Measurements from ENCODE around the gene DDX1.

The DDX1 gene

GRCh38 chr2:15631883-15632282 is 40.2 kb downstream of the DDX1 start:
- Histone ChIP-seq H3F3A (ENCODE audit: insufficient read depth) (peaks cover 13% of the 10 kb centered on the region), H3K9me2 (replicated peaks; ENCODE audit: insufficient read depth, low read length) (no peaks in the 10 kb centered on the region), H3K27ac (ENCODE audit: low read depth, low read length) (no peak overlapping the region), H4K20me1 (ENCODE audit: low read depth, low read length) (no peaks in the 10 kb centered on the region; the same call in 1 of the 2 replicates), H3K4me2 (ENCODE audit: low read depth, low read length, poor library complexity, severe bottlenecking) (no peak overlapping the region), H3K9me3 (ENCODE audit: insufficient read depth, low read length) (no peaks in the 10 kb centered on the region), H3K27me3 (ENCODE audit: low read length) (no peaks in the 10 kb centered on the region), H3K4me3 (ENCODE audit: insufficient read depth, low read length, poor library complexity, severe bottlenecking) (no peak overlapping the region), H2AFZ (ENCODE audit: low read depth, low read length, severe bottlenecking) (no peak overlapping the region), H3K9ac (ENCODE audit: low read length) (no peak overlapping the region), H3K36me3 (ENCODE audit: low read length) (peaks cover 55% of the 10 kb centered on the region), H3K79me2 (ENCODE audit: insufficient read depth, low read length) (no peaks in the 10 kb centered on the region)
- TF ChIP-seq EZH2phosphoT487 (conservative IDR thresholded peaks at IDR 0.05; ENCODE audit: low read length): no peak
- TF ChIP-seq, protein P1, sequence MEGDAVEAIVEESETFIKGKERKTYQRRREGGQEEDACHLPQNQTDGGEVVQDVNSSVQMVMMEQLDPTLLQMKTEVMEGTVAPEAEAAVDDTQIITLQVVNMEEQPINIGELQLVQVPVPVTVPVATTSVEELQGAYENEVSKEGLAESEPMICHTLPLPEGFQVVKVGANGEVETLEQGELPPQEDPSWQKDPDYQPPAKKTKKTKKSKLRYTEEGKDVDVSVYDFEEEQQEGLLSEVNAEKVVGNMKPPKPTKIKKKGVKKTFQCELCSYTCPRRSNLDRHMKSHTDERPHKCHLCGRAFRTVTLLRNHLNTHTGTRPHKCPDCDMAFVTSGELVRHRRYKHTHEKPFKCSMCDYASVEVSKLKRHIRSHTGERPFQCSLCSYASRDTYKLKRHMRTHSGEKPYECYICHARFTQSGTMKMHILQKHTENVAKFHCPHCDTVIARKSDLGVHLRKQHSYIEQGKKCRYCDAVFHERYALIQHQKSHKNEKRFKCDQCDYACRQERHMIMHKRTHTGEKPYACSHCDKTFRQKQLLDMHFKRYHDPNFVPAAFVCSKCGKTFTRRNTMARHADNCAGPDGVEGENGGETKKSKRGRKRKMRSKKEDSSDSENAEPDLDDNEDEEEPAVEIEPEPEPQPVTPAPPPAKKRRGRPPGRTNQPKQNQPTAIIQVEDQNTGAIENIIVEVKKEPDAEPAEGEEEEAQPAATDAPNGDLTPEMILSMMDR (IDR thresholded peaks at IDR 0.05; ENCODE audit: insufficient read depth, low read length, poor library complexity, severe bottlenecking): no peak

- H3K27ac ChIP-seq (ENCODE audit: low read depth, low read length): no peak overlapping the region
- H3K9me2 ChIP-seq (replicated peaks; ENCODE audit: insufficient read depth, low read length): no peaks in the 10 kb centered on the region
- no peak overlapping the region for H3K4me2 ChIP-seq (ENCODE audit: low read depth, low read length, poor library complexity, severe bottlenecking)
- TF ChIP-seq EZH2phosphoT487 (conservative IDR thresholded peaks at IDR 0.05; ENCODE audit: low read length): no peak
- TF ChIP-seq, protein P1 (IDR thresholded peaks at IDR 0.05; ENCODE audit: insufficient read depth, low read length, poor library complexity, severe bottlenecking): no peak
- peaks cover 14% of the 10 kb centered on the region for H3F3A ChIP-seq (ENCODE audit: insufficient read depth)
- no peaks in the 10 kb centered on the region for H3K9me3 ChIP-seq (ENCODE audit: insufficient read depth, low read length)
- H4K20me1 ChIP-seq (ENCODE audit: low read depth, low read length): no peaks in the 10 kb centered on the region
- peaks cover 41% of the 10 kb centered on the region for H3K36me3 ChIP-seq (ENCODE audit: low read length)
- no peak overlapping the region for H3K4me3 ChIP-seq (ENCODE audit: insufficient read depth, low read length, poor library complexity, severe bottlenecking)
- no peak overlapping the region for H3K9ac ChIP-seq (ENCODE audit: low read length)
- H2AFZ ChIP-seq (ENCODE audit: low read depth, low read length, severe bottlenecking): no peak overlapping the region
- no peaks in the 10 kb centered on the region for H3K79me2 ChIP-seq (ENCODE audit: insufficient read depth, low read length)
- H3K27me3 ChIP-seq (ENCODE audit: low read length): no peaks in the 10 kb centered on the region
These were observed 41.6 kb downstream of the DDX1 start for GRCh38 chr2:15633043-15633970.

DNA sequence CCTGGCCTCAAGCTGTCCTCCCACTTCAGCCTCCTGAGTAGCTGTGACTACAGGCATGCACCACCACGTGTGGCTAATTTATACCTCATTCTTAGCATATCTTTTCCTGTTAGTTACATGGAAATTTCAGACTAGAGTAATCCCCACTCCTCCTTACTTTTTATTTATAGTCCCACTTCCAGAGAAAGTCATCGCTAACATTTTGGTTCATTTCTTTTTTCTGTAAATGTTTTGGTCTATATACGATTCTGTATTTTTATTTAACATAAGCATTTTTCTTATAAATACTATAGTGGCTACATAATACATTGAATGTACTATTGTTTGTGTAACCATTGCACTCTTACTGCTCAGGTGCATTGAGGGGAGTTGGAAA is 42.3 kb downstream of the DDX1 start:
- Histone ChIP-seq H2AFZ (ENCODE audit: low read depth, low read length, severe bottlenecking) (no peak overlapping the region), H4K20me1 (ENCODE audit: low read depth, low read length) (no peaks in the 10 kb centered on the region), H3K9ac (ENCODE audit: low read length) (no peak overlapping the region), H3F3A (ENCODE audit: insufficient read depth) (peaks cover 14% of the 10 kb centered on the region), H3K4me3 (ENCODE audit: insufficient read depth, low read length, poor library complexity, severe bottlenecking) (no peak overlapping the region), H3K9me2 (replicated peaks; ENCODE audit: insufficient read depth, low read length) (no peaks in the 10 kb centered on the region), H3K9me3 (ENCODE audit: insufficient read depth, low read length) (no peaks in the 10 kb centered on the region), H3K36me3 (ENCODE audit: low read length) (peaks cover 36% of the 10 kb centered on the region), H3K27me3 (ENCODE audit: low read length) (no peaks in the 10 kb centered on the region), H3K79me2 (ENCODE audit: insufficient read depth, low read length) (no peaks in the 10 kb centered on the region), H3K27ac (ENCODE audit: low read depth, low read length) (no peak overlapping the region), H3K4me2 (ENCODE audit: low read depth, low read length, poor library complexity, severe bottlenecking) (no peak overlapping the region)
- TF ChIP-seq, protein P1 (IDR thresholded peaks at IDR 0.05; ENCODE audit: insufficient read depth, low read length, poor library complexity, severe bottlenecking): no peak
- no peak for TF ChIP-seq EZH2phosphoT487 (conservative IDR thresholded peaks at IDR 0.05; ENCODE audit: low read length)
